Stomach smooth muscle (tissue), 2 donors: ENCODE measurements around the gene WDR11.
"Not testable (repeated sequence)": the region's sequence is repeated elsewhere in the genome, so short reads cannot be mapped to it uniquely, and the experiment has no call there.

ENCODE experiments used
- H3K27ac ChIP-seq: one replicate; pipeline ENCODE4 v1.7.0; 2013; ENCODE audit warnings: mild to moderate bottlenecking, low read length, inconsistent platforms
- H3K27me3 ChIP-seq, 2 donors: one replicate each; pipeline ENCODE4 v1.7.0; 2013; ENCODE audit warnings: low read length in 2 of 2; ENCODE audit not compliant: insufficient read depth in 2 of 2, control insufficient read depth in 1 of 2
- H3K36me3 ChIP-seq, 2 donors: one replicate each; pipeline ENCODE4 v1.7.0; 2013; ENCODE audit warnings: low read length in 2 of 2; ENCODE audit not compliant: control insufficient read depth in 2 of 2, insufficient read depth in 2 of 2
- H3K4me1 ChIP-seq: one replicate; pipeline ENCODE4 v1.7.0; 2013; ENCODE audit warnings: low read length; ENCODE audit not compliant: control insufficient read depth, insufficient read depth
- H3K4me3 ChIP-seq, 2 donors: one replicate each; pipeline ENCODE4 v1.7.0; 2013; ENCODE audit warnings: low read length in 2 of 2
- H3K9ac ChIP-seq, 2 donors: one replicate each; pipeline ENCODE4 v1.7.0; 2013; ENCODE audit warnings: low read length in 2 of 2, mild to moderate bottlenecking in 1 of 2
- H3K9me3 ChIP-seq, 2 donors: one replicate each; pipeline ENCODE4 v1.7.0; 2013; ENCODE audit warnings: low read length in 2 of 2; ENCODE audit not compliant: control insufficient read depth in 2 of 2
- donor health status: healthy.
- donor health status: Pancreatic carcinoma.

Gene WDR11

GRCh38 chr10:120854388-120854787, 3.2 kb downstream of the WDR11 start:
- Histone ChIP-seq H3K27ac (no peak overlapping the region), H3K9ac (no peak overlapping the region), H3K4me3 (no peak overlapping the region), H3K27me3 (no peaks in the 10 kb centered on the region), H3K36me3 (peaks cover 4 to 5% of the 10 kb centered on the region in 2 donors), H3K4me1 (peaks cover 4% of the 10 kb centered on the region), H3K9me3 (no peaks in the 10 kb centered on the region)

- Histone ChIP-seq H3K9me3 (no peaks in the 10 kb centered on the region), H3K4me1 (no peaks in the 10 kb centered on the region), H3K36me3 (peaks cover 17 to 25% of the 10 kb centered on the region in 2 donors), H3K27ac (no peak overlapping the region), H3K27me3 (no peaks in the 10 kb centered on the region), H3K9ac (no peak overlapping the region), H3K4me3 (no peak overlapping the region)
Measured at GRCh38 chr10:120861178-120861855, 10.2 kb downstream of the WDR11 start.

- H3K9ac ChIP-seq, result no peak overlapping the region
- H3K27ac ChIP-seq, result no peak overlapping the region
- no peaks in the 10 kb centered on the region for H3K27me3 ChIP-seq
- H3K36me3 ChIP-seq, result peaks cover 19 to 27% of the 10 kb centered on the region in 2 donors
- no peak overlapping the region for H3K4me3 ChIP-seq
- no peaks in the 10 kb centered on the region for H3K4me1 ChIP-seq
- no peaks in the 10 kb centered on the region for H3K9me3 ChIP-seq
Measured at GRCh38 chr10:120873741-120874140, 22.6 kb downstream of the WDR11 start.

DNA sequence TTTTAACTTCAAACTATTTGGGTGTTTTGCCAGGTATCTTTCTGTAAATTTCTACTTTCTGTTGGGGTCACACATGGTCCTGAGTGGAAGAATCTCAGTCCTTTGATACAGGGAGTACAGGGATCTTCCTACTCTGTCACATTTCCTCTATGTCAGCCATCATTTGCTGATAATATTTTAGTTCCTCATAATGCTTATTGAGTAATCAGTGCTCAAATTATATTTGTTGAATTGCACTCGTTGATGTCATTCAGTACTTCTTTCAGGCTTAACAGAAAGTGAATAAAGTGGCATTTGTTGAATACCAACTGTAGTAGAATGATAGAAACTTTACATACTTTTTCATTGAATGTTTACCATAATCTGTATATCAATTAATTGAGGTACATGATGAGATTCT, 31.9 kb downstream of the WDR11 start:
- H3K4me3 ChIP-seq, result no peak overlapping the region
- H3K9me3 ChIP-seq, result no peaks in the 10 kb centered on the region
- no peaks in the 10 kb centered on the region for H3K4me1 ChIP-seq
- no peaks in the 10 kb centered on the region for H3K27me3 ChIP-seq
- no peak overlapping the region for H3K27ac ChIP-seq
- no peak overlapping the region for H3K9ac ChIP-seq
- peaks cover 12 to 26% of the 10 kb centered on the region in 2 donors for H3K36me3 ChIP-seq

DNA sequence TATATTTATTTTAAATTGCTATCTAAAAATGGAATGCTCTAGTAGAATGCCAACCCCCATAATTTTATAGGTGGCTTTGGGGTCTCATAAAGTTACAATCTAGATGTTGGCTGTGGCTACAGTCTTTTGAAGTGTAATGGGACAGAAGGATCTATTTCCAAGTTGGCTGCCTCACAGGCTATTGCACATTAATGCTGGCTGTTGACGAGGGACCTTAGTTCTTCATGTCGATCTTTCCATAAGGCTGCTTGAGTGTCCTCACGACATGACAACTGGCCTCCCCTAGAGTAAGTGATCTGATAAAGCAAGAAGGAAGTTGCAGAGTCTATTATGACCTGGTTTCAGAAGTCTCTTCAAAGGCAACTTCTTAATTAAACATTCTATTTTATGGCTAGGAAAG, 36.3 kb downstream of the WDR11 start:
- no peak overlapping the region for H3K9ac ChIP-seq
- H3K4me3 ChIP-seq, result no peak overlapping the region
- no peaks in the 10 kb centered on the region for H3K4me1 ChIP-seq
- H3K27me3 ChIP-seq, result no peaks in the 10 kb centered on the region
- H3K36me3 ChIP-seq, result peaks cover 27 to 29% of the 10 kb centered on the region in 2 donors
- no peak overlapping the region for H3K27ac ChIP-seq
- H3K9me3 ChIP-seq, result no peaks in the 10 kb centered on the region

DNA sequence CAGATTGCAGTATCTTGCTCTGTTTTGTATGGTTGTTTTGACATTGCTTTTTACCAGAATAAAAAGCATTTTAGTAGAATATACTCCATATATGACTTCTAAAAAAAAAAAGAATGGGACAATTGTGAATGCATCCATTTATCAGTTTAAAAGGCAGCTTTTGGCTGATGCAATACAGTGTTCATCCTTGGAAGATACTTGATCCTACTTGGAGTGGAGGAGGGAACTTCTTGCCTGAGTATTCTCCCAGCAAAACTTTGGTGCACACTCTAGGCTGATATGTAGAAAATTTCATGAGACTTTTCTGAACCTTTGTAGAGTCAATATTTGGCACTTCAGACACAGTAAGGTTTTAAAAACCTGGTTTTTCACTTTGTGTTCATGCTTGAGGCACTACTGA, 40.2 kb downstream of the WDR11 start:
- Histone ChIP-seq H3K4me1 (no peaks in the 10 kb centered on the region), H3K36me3 (peaks cover 16 to 20% of the 10 kb centered on the region in 2 donors), H3K27me3 (no peaks in the 10 kb centered on the region), H3K9ac (no peak overlapping the region), H3K9me3 (no peaks in the 10 kb centered on the region), H3K27ac (no peak overlapping the region), H3K4me3 (no peak overlapping the region)

GRCh38 chr10:120894556-120894955, 43.4 kb downstream of the WDR11 start:
- no peaks in the 10 kb centered on the region for H3K4me1 ChIP-seq
- no peak overlapping the region for H3K27ac ChIP-seq
- H3K9me3 ChIP-seq, result no peaks in the 10 kb centered on the region
- no peak overlapping the region for H3K4me3 ChIP-seq
- no peak overlapping the region for H3K9ac ChIP-seq
- no peaks in the 10 kb centered on the region for H3K27me3 ChIP-seq
- H3K36me3 ChIP-seq, result peaks cover 8 to 21% of the 10 kb centered on the region in 2 donors

GRCh38 chr10:120897343-120897742, 46.2 kb downstream of the WDR11 start:
- no peak overlapping the region for H3K4me3 ChIP-seq
- peaks cover 13% of the 10 kb centered on the region in 2 donors for H3K36me3 ChIP-seq
- no peaks in the 10 kb centered on the region for H3K27me3 ChIP-seq
- no peaks in the 10 kb centered on the region for H3K4me1 ChIP-seq
- no peak overlapping the region for H3K9ac ChIP-seq
- H3K27ac ChIP-seq, result no peak overlapping the region
- no peaks in the 10 kb centered on the region for H3K9me3 ChIP-seq

GRCh38 chr10:120905268-120905667, 54.1 kb downstream of the WDR11 start:
- no peak overlapping the region for H3K4me3 ChIP-seq
- peaks cover 56 to 63% of the 10 kb centered on the region in 2 donors for H3K36me3 ChIP-seq
- no peak overlapping the region for H3K27ac ChIP-seq
- H3K9me3 ChIP-seq, result peaks cover 0 to under 1% of the 10 kb centered on the region in 2 donors
- no peaks in the 10 kb centered on the region for H3K4me1 ChIP-seq
- no peaks in the 10 kb centered on the region for H3K27me3 ChIP-seq
- no peak overlapping the region for H3K9ac ChIP-seq

DNA sequence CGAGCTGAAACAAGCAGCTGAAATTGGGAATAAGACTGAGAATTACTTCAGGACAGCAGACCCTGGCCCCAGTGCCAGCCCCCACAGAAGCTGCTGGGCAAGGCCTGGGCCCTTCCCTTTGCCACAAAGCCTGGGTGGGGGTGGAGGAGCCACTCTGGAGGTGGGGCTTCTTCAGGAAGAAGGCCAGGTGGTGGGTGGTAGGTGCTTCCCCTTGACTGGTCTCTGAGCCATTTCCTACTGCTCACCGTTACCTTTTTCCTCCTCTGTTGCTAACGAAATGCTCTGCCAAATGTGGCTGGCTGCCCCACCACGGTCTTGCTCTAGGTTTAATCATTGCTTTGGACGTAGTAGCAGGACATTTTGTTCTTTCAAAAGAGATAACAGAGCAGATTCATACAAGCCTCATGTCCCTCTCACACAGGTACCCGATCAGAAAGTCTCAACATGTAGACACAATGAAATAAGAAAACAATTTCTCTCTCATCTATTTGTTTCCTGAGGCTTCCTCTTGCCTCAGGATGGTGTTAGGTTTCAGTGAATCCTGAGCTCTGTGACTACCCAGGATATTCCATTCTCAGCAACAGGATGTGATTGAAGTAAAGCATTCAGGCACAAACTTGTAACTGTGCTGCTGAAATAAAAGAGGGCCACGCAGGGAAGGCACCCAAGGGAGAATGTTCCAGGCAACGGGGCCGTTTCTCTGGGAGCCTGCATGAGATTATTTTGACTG, 66.5 kb downstream of the WDR11 start:
- Histone ChIP-seq H3K27ac (no peak overlapping the region), H3K4me1 (no peaks in the 10 kb centered on the region), H3K9me3 (peaks cover 0 to 13% of the 10 kb centered on the region in 2 donors), H3K27me3 (no peaks in the 10 kb centered on the region), H3K9ac (no peak overlapping the region), H3K4me3 (no peak overlapping the region), H3K36me3 (no peaks in the 10 kb centered on the region)

- not testable (repeated sequence) for H3K4me1 ChIP-seq, H3K4me3 ChIP-seq
Measured at GRCh38 chr10:120923886-120924285, 72.7 kb downstream of the WDR11 start.

More at GRCh38 chr10:120923886-120924285, 72.7 kb downstream of the WDR11 start:
- H3K27ac ChIP-seq, H3K9ac ChIP-seq, H3K9me3 ChIP-seq, H3K27me3 ChIP-seq, H3K36me3 ChIP-seq: not testable (repeated sequence)
